Fibroblast of mammary gland (primary cell): Measurements from ENCODE around the gene SOCS2.

ENCODE experiments used
- DNase-seq: peaks from one replicate; pipeline ENCODE4 v3.0.0-alpha.2; 2010; ENCODE audit warnings: low read depth
- H3K4me3 ChIP-seq: 2 replicates; pipeline ENCODE4 v1.5.1; 2011; ENCODE audit warnings: low read depth, mild to moderate bottlenecking, low read length, moderate library complexity; ENCODE audit not compliant: control insufficient read depth
- TF ChIP-seq, protein P1 (sequence below): conservative IDR thresholded peaks from 2 replicates; pipeline ENCODE4 v1.5.1; 2011; ENCODE audit warnings: low read depth, low read length, inconsistent platforms; ENCODE audit not compliant: control insufficient read depth, insufficient read depth

The SOCS2 gene

DNA sequence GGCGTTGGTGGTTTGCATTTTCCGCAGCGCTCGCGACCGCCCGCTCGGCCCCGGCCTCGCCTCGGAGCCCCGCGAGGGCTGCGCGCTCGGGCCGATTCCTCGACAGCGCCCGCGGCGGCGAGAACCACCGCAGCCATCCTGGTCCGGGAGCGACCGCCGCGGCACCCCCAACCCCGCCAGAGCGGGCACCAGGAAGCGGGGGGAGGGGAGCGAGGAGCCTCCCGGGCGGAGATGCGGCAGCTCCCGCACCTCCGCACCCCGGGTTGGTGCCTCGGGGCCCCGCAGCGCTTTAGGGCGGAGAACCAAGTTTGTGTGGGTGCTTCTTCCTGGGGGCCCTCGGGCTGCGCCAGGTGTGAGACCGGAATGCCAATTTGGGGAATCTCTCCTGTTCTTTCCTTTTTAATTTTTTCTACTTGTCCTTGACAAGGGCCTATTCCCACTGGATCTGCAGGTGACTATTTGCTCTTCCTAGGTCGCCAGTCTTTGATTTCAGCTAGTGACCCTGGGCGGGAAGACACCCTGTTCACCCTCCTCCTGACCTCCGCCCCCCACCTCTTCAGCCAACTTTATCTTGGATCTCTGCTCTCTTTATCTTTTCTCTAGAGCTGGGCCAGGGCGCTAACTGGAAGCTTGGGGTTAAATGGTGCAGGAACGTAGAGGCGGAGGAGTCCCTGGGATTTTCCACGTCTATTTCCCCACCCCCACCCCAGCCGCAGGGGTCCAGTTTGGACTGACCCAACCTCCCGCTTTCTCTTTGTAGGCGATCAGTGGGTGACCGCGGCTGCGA lies at the start of gene SOCS2:
Gene SOCS2 (plus strand): TSS at position 751 of the 787 bp plus-strand sequence. CDS start 223 bp downstream, outside the sequence.
- no peak for DNase-seq
- peak within 1 kb of the TSS; percentile 77 for H3K4me3 ChIP-seq
- TF ChIP-seq, protein P1, sequence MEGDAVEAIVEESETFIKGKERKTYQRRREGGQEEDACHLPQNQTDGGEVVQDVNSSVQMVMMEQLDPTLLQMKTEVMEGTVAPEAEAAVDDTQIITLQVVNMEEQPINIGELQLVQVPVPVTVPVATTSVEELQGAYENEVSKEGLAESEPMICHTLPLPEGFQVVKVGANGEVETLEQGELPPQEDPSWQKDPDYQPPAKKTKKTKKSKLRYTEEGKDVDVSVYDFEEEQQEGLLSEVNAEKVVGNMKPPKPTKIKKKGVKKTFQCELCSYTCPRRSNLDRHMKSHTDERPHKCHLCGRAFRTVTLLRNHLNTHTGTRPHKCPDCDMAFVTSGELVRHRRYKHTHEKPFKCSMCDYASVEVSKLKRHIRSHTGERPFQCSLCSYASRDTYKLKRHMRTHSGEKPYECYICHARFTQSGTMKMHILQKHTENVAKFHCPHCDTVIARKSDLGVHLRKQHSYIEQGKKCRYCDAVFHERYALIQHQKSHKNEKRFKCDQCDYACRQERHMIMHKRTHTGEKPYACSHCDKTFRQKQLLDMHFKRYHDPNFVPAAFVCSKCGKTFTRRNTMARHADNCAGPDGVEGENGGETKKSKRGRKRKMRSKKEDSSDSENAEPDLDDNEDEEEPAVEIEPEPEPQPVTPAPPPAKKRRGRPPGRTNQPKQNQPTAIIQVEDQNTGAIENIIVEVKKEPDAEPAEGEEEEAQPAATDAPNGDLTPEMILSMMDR = no peak

GRCh38 chr12:93524386-93525133 lies 47.9 kb upstream of the SOCS2 start:
- no peak overlapping the region for H3K4me3 ChIP-seq
- TF ChIP-seq, protein P1 = no peak
- no peak for DNase-seq

- DNase-seq = peak; percentile 87
- H3K4me3 ChIP-seq = no peak overlapping the region
- TF ChIP-seq, protein P1 = no peak
These were observed 45.6 kb upstream of the SOCS2 start for GRCh38 chr12:93526786-93527428.

DNA sequence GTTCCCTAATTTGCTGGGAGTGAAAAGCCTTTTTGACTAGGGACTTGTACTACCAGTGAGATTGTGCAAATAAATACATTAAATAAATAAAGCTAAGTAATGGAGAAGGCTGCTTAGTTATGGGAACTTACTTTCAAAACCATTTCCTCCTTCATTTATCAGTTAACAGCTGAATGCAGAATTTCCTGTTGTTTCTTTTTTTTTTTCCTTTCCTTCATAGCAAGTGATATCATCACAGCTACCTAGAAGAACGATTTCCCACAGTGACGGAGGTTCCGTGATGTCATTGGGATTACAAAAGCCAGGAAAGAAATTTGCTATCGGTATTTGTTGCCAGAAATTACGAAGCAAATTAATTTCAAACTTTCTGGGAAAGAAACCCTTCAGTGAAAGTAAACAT lies 42.1 kb upstream of the SOCS2 start:
- DNase-seq = peak; percentile 46
- TF ChIP-seq, protein P1 = no peak
- no peak overlapping the region for H3K4me3 ChIP-seq

DNA sequence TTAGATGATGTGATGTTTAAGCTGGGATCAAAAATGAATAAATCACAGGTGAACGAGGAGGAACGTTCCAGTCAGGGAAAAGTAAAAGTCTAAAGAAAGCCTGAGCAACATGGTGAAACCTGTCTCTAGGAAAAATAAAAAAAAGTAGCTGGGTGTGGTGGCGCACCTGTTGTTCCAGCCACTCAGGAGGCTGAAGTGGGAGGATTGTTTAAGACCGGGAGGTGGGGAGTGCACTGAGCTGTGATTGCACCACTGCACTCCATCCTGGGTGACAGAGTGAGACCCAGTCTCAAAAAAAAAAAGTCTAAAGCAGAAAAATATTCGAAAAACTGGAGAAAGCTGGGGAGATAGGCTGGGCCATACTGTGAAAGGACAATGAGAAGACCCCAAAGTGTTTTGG lies 39.2 kb upstream of the SOCS2 start:
- H3K4me3 ChIP-seq = no peak overlapping the region
- TF ChIP-seq, protein P1 = no peak
- DNase-seq = no peak

- no peak overlapping the region for H3K4me3 ChIP-seq
- TF ChIP-seq, protein P1 = no peak
- no peak for DNase-seq
These were observed 36.2 kb upstream of the SOCS2 start for GRCh38 chr12:93536111-93536765.
